CD4-positive, CD25-positive, alpha-beta regulatory T cell (primary cell): Measurements from ENCODE around the gene SIVA1. TPM values are rescaled to one million over a fixed set of nuclear protein-coding genes. Genes with fewer than 3 reads are reported as not detected.
"Not testable (repeated sequence)": the region's sequence is repeated elsewhere in the genome, so short reads cannot be mapped to it uniquely, and the experiment has no call there.

Experiments used
- ATAC-seq, 2 donors: fragments of 150-1000 bp; cut with Tn5 transposase; one replicate each; pipeline ENCODE4 v1.10.0; 2021; ENCODE audit warnings: low read depth in 2 of 2, moderate number of reproducible peaks in 2 of 2, moderate library complexity in 1 of 2
- DNase-seq, 3 donors: peaks; one replicate each; pipeline versions ENCODE4 v3.0.0 to v3.0.0-alpha.2; 2012 to 2022; ENCODE audit warnings: mixed read lengths in 1 of 3
- H3K27ac ChIP-seq: one replicate; pipeline ENCODE4 v1.7.0; 2013; ENCODE audit warnings: mild to moderate bottlenecking, low read length; ENCODE audit not compliant: insufficient read depth, poor library complexity, severe bottlenecking
- H3K27me3 ChIP-seq: one replicate; pipeline ENCODE4 v1.7.0; 2013; ENCODE audit warnings: low read length; ENCODE audit not compliant: control insufficient read depth, insufficient read depth
- H3K36me3 ChIP-seq: one replicate; pipeline ENCODE4 v1.7.0; 2013; ENCODE audit warnings: mild to moderate bottlenecking, low read length, moderate library complexity; ENCODE audit not compliant: control insufficient read depth, insufficient read depth
- H3K4me1 ChIP-seq: 2 replicates; pipeline ENCODE4 v1.7.0; 2013; ENCODE audit warnings: mild to moderate bottlenecking, low read length; ENCODE audit not compliant: insufficient read depth, control insufficient read depth, poor library complexity, severe bottlenecking
- H3K4me3 ChIP-seq: one replicate; pipeline ENCODE4 v1.7.0; 2013; ENCODE audit warnings: low read depth, mild to moderate bottlenecking, low read length, moderate library complexity
- H3K9me3 ChIP-seq, 2 experiments: 1 replicate in 1 of 2; 2 replicates in 1 of 2; pipeline ENCODE4 v1.7.0; 2013; ENCODE audit warnings: low read length in 2 of 2, mild to moderate bottlenecking in 1 of 2, moderate library complexity in 1 of 2; ENCODE audit not compliant: control insufficient read depth in 2 of 2
- H3K27ac Mint-ChIP-seq, 3 donors: one replicate each; pipeline ENCODE4 v1.8.0; 2020 to 2022; ENCODE audit warnings: mild to moderate bottlenecking in 3 of 3, mixed read lengths in 3 of 3, moderate library complexity in 2 of 3
- H3K27me3 Mint-ChIP-seq: one replicate; pipeline ENCODE4 v1.8.0; 2022; ENCODE audit warnings: mild to moderate bottlenecking, mixed read lengths
- H3K36me3 Mint-ChIP-seq: one replicate; pipeline ENCODE4 v1.8.0; 2020; ENCODE audit warnings: mixed read lengths
- H3K4me1 Mint-ChIP-seq, 4 donors: one replicate each; pipeline ENCODE4 v1.8.0; 2020 to 2022; ENCODE audit warnings: mixed read lengths in 4 of 4, mild to moderate bottlenecking in 1 of 4
- H3K4me3 Mint-ChIP-seq, 4 donors: one replicate each; pipeline ENCODE4 v1.8.0; 2020 to 2022; ENCODE audit warnings: mild to moderate bottlenecking in 4 of 4, mixed read lengths in 4 of 4, moderate library complexity in 3 of 4
- H3K9me3 Mint-ChIP-seq, 7 donors: one replicate each; pipeline ENCODE4 v1.8.0; 2020 to 2022; ENCODE audit warnings: mixed read lengths in 7 of 7, mild to moderate bottlenecking in 3 of 7, moderate library complexity in 2 of 7
- polyA plus RNA-seq, 4 donors: library from polyadenylated mRNA; unstranded; fragments of 300-500 nt; fragmentation: Illumina TruSeq; gene quantifications; one replicate each; pipeline ENCODE4 v1.2.3, GENCODE V29; 2021
- total RNA-seq: library from RNA; stranded (reverse); gene quantifications from one replicate; pipeline ENCODE4 v1.2.3, GENCODE V29; 2022

SIVA1 gene
- total and polyA plus RNA-seq, 5 donors from 2014 or later: 82.6 to 281 (median 240) TPM

GRCh38 chr14:104746934-104747481 lies 5.9 kb upstream of the SIVA1 start:
- H3K4me3 ChIP-seq: no peak overlapping the region
- no peak for ATAC-seq
- Mint-ChIP-seq H3K4me1 (peaks cover 0 to 11% (median 0%) of the 10 kb centered on the region in 4 donors), H3K4me3 (no peak overlapping the region), H3K27me3 (no peaks in the 10 kb centered on the region), H3K36me3 (no peaks in the 10 kb centered on the region), H3K27ac (no peak overlapping the region), H3K9me3 (no peaks in the 10 kb centered on the region)
- H3K9me3 ChIP-seq: no peaks in the 10 kb centered on the region
- H3K27me3 ChIP-seq: no peaks in the 10 kb centered on the region
- H3K36me3 ChIP-seq: no peaks in the 10 kb centered on the region
- H3K4me1 ChIP-seq: peaks cover 9% of the 10 kb centered on the region
- DNase-seq: no peak
- no peak overlapping the region for H3K27ac ChIP-seq

- no peak overlapping the region for H3K4me3 Mint-ChIP-seq
- H3K9me3 ChIP-seq: no peaks in the 10 kb centered on the region
- H3K36me3 Mint-ChIP-seq: no peaks in the 10 kb centered on the region
- H3K4me1 Mint-ChIP-seq: peaks cover 0 to 18% (median 2%) of the 10 kb centered on the region in 4 donors
- no peaks in the 10 kb centered on the region for H3K27me3 Mint-ChIP-seq
- H3K27me3 ChIP-seq: no peaks in the 10 kb centered on the region
- H3K4me3 ChIP-seq: no peak overlapping the region
- H3K27ac ChIP-seq: no peak overlapping the region
- H3K9me3 Mint-ChIP-seq: no peaks in the 10 kb centered on the region
- H3K27ac Mint-ChIP-seq: peak overlapping the region in 1 of 3 donors; percentile 32
- DNase-seq (no peak), ATAC-seq (no peak)
- H3K36me3 ChIP-seq: no peaks in the 10 kb centered on the region
- H3K4me1 ChIP-seq: peaks cover 13% of the 10 kb centered on the region
Measured at GRCh38 chr14:104747876-104748275, 5.1 kb upstream of the SIVA1 start.

GRCh38 chr14:104749111-104749649 lies 3.8 kb upstream of the SIVA1 start:
- DNase-seq: no peak
- Histone ChIP-seq H3K4me1 (peaks cover 21% of the 10 kb centered on the region), H3K4me3 (no peak overlapping the region), H3K36me3 (no peaks in the 10 kb centered on the region), H3K27ac (no peak overlapping the region), H3K27me3 (no peaks in the 10 kb centered on the region), H3K9me3 (no peaks in the 10 kb centered on the region)
- Mint-ChIP-seq H3K4me1 (peaks cover 0 to 28% (median 10%) of the 10 kb centered on the region in 4 donors), H3K4me3 (peak overlapping the region in 1 of 4 donors; percentile 2), H3K9me3 (no peaks in the 10 kb centered on the region), H3K27ac (no peak overlapping the region), H3K36me3 (no peaks in the 10 kb centered on the region), H3K27me3 (no peaks in the 10 kb centered on the region)
- ATAC-seq: no peak

GRCh38 chr14:104750056-104750752 lies 2.7 kb upstream of the SIVA1 start:
- peaks cover 29% of the 10 kb centered on the region for H3K4me1 ChIP-seq
- H3K9me3 ChIP-seq: no peaks in the 10 kb centered on the region
- no peaks in the 10 kb centered on the region for H3K27me3 ChIP-seq
- peak overlapping the region in 2 of 4 donors; percentile 0 to 33 for H3K4me3 Mint-ChIP-seq
- peaks cover 4% of the 10 kb centered on the region for H3K36me3 Mint-ChIP-seq
- no peak overlapping the region for H3K27ac Mint-ChIP-seq
- ATAC-seq (no peak), DNase-seq (no peak)
- H3K27me3 Mint-ChIP-seq: no peaks in the 10 kb centered on the region
- H3K36me3 ChIP-seq: no peaks in the 10 kb centered on the region
- H3K27ac ChIP-seq: no peak overlapping the region
- peaks cover 0 to 38% (median 16%) of the 10 kb centered on the region in 4 donors for H3K4me1 Mint-ChIP-seq
- no peaks in the 10 kb centered on the region for H3K9me3 Mint-ChIP-seq
- H3K4me3 ChIP-seq: no peak overlapping the region

GRCh38 chr14:104750753-104751057 lies 2.2 kb upstream of the SIVA1 start:
- Mint-ChIP-seq H3K4me1 (peaks cover 0 to 42% (median 17%) of the 10 kb centered on the region in 4 donors), H3K4me3 (peak overlapping the region; percentile 58 to 69 (median 58))
- DNase-seq, H3K36me3 Mint-ChIP-seq, H3K27ac Mint-ChIP-seq, H3K27me3 Mint-ChIP-seq, H3K27me3 ChIP-seq, H3K4me3 ChIP-seq, H3K36me3 ChIP-seq, H3K9me3 Mint-ChIP-seq, ATAC-seq, H3K27ac ChIP-seq, H3K9me3 ChIP-seq: not testable (repeated sequence)
- peaks cover 31% of the 10 kb centered on the region for H3K4me1 ChIP-seq

GRCh38 chr14:104751539-104752422 lies 1.2 kb upstream of the SIVA1 start:
- peak overlapping the region; percentile 81 for H3K4me3 ChIP-seq
- no peaks in the 10 kb centered on the region for H3K9me3 Mint-ChIP-seq
- H3K4me3 Mint-ChIP-seq: peak overlapping the region; percentile 92 to 99 (median 94)
- peaks cover 0 to 47% (median 17%) of the 10 kb centered on the region in 4 donors for H3K4me1 Mint-ChIP-seq
- no peaks in the 10 kb centered on the region for H3K27me3 ChIP-seq
- no peaks in the 10 kb centered on the region for H3K9me3 ChIP-seq
- H3K27ac Mint-ChIP-seq: peak overlapping the region in 2 of 3 donors; percentile 94 to 97
- H3K27ac ChIP-seq: peak overlapping the region; percentile 92
- H3K4me1 ChIP-seq: peaks cover 35% of the 10 kb centered on the region
- ATAC-seq: no peak
- peaks cover 4% of the 10 kb centered on the region for H3K36me3 Mint-ChIP-seq
- no peaks in the 10 kb centered on the region for H3K27me3 Mint-ChIP-seq
- peaks cover 15% of the 10 kb centered on the region for H3K36me3 ChIP-seq
- DNase-seq: no peak

GRCh38 chr14:104752423-104752734 lies 568 bp upstream of the SIVA1 start:
- peaks cover 0 to 52% (median 17%) of the 10 kb centered on the region in 4 donors for H3K4me1 Mint-ChIP-seq

More at GRCh38 chr14:104752423-104752734, 568 bp upstream of the SIVA1 start:
- Mint-ChIP-seq H3K4me3 (peak overlapping the region; percentile 92 to 99 (median 94)), H3K9me3 (no peaks in the 10 kb centered on the region), H3K27me3 (no peaks in the 10 kb centered on the region), H3K36me3 (peaks cover 8% of the 10 kb centered on the region), H3K27ac (peak overlapping the region in 2 of 3 donors; percentile 94 to 97)
- Histone ChIP-seq H3K9me3 (no peaks in the 10 kb centered on the region), H3K4me1 (peaks cover 37% of the 10 kb centered on the region), H3K36me3 (peaks cover 19% of the 10 kb centered on the region), H3K27ac (peak overlapping the region; percentile 92), H3K4me3 (peak overlapping the region; percentile 81), H3K27me3 (no peaks in the 10 kb centered on the region)
- ATAC-seq (no peak), DNase-seq (no peak)
